Measurements from ENCODE around the gene PLPP4.

GRCh38 chr10:120511165-120511564 is 54.1 kb downstream of the PLPP4 start:
- TF ChIP-seq CTCF (IDR thresholded peaks at IDR 0.05; ENCODE audit: extremely low read depth in 1 of 2, insufficient read depth in 1 of 2, low read depth in 1 of 2, low read length in 2 of 2): no peak
- no peak for TF ChIP-seq POLR2A (IDR thresholded peaks at IDR 0.05; ENCODE audit: low read depth, low read length)
